Liver (tissue), 9 donors: ENCODE results near the gene TSPAN18. TPM values are rescaled to one million over a fixed set of nuclear protein-coding genes. Genes with fewer than 3 reads are reported as not detected.
A peak's percentile ranks its signal among the peaks of the same experiment; 100 is the strongest.

Source experiments
- DNase-seq: peaks from one replicate; pipeline ENCODE4 v3.0.0-alpha.2; 2017; ENCODE audit warnings: low spot score
- H3K27ac ChIP-seq, 2 donors: one replicate each; pipeline ENCODE4 v1.7.0; 2013; ENCODE audit warnings: inconsistent platforms in 2 of 2, low read length in 2 of 2, control low read depth in 1 of 2, low read depth in 1 of 2, mild to moderate bottlenecking in 1 of 2
- H3K27me3 ChIP-seq, 4 donors: one replicate each; pipeline versions ENCODE4 v1.6.1 to v1.7.0; 2013; ENCODE audit warnings: low read length in 3 of 4, inconsistent platforms in 1 of 4, mild to moderate bottlenecking in 1 of 4, moderate library complexity in 1 of 4; ENCODE audit not compliant: control insufficient read depth in 4 of 4, insufficient read depth in 4 of 4
- H3K36me3 ChIP-seq, 4 donors: one replicate each; pipeline versions ENCODE4 v1.6.1 to v1.7.0; 2013; ENCODE audit warnings: low read length in 3 of 4, mild to moderate bottlenecking in 3 of 4, low read depth in 1 of 4, moderate library complexity in 1 of 4; ENCODE audit not compliant: control insufficient read depth in 4 of 4, insufficient read depth in 3 of 4
- H3K4me1 ChIP-seq, 4 donors: one replicate each; pipeline versions ENCODE4 v1.6.1 to v1.7.0; 2013; ENCODE audit warnings: low read length in 3 of 4, mild to moderate bottlenecking in 3 of 4, moderate library complexity in 1 of 4; ENCODE audit not compliant: control insufficient read depth in 4 of 4, insufficient read depth in 4 of 4
- H3K4me3 ChIP-seq, 3 donors: one replicate each; pipeline versions ENCODE4 v1.6.1 to v1.7.0; 2013; ENCODE audit warnings: low read length in 3 of 3, control low read depth in 1 of 3, low read depth in 1 of 3, mild to moderate bottlenecking in 1 of 3
- H3K9ac ChIP-seq, 2 donors: one replicate each; pipeline ENCODE4 v1.7.0; 2013; ENCODE audit warnings: low read length in 2 of 2, mild to moderate bottlenecking in 2 of 2, moderate library complexity in 2 of 2, control low read depth in 1 of 2, low read depth in 1 of 2
- H3K9me3 ChIP-seq, 4 donors: one replicate each; pipeline versions ENCODE4 v1.6.1 to v1.7.0; 2013; ENCODE audit warnings: low read length in 3 of 4; ENCODE audit not compliant: control insufficient read depth in 4 of 4
- ATF3 ChIP-seq: IDR thresholded peaks from 2 replicates; pipeline ENCODE4 v1.6.1; 2016; ENCODE audit warnings: antibody characterized with exemption
- CTCF ChIP-seq: fragments of 150-350 bp; IDR thresholded peaks from 2 replicates; pipeline ENCODE4 v1.5.1; 2017; ENCODE audit warnings: improper control_type of control experiment, low read depth, low read length; ENCODE audit not compliant: missing input control
- EGR1 ChIP-seq, 2 donors: IDR thresholded peaks; 2 replicates each; pipeline ENCODE4 v1.6.1; 2016 to 2018; ENCODE audit warnings: antibody characterized with exemption in 2 of 2, low read depth in 2 of 2
- FOXA1 ChIP-seq: IDR thresholded peaks from 2 replicates; pipeline ENCODE4 v1.6.1; 2016; ENCODE audit warnings: antibody characterized with exemption
- FOXA2 ChIP-seq: IDR thresholded peaks from 2 replicates; pipeline ENCODE4 v1.6.1; 2016; ENCODE audit warnings: antibody characterized with exemption
- HNF4A ChIP-seq, 2 donors: conservative IDR thresholded peaks; 2 replicates each; pipeline ENCODE4 v1.6.1; 2016; ENCODE audit warnings: antibody characterized with exemption in 2 of 2, mild to moderate bottlenecking in 2 of 2
- HNF4G ChIP-seq: IDR thresholded peaks from 2 replicates; pipeline ENCODE4 v1.6.1; 2016; ENCODE audit warnings: antibody characterized with exemption
- JUND ChIP-seq, 2 donors: IDR thresholded peaks; 2 replicates each; pipeline ENCODE4 v1.6.1; 2016; ENCODE audit warnings: antibody characterized with exemption in 2 of 2
- MAX ChIP-seq: IDR thresholded peaks from 2 replicates; pipeline ENCODE4 v1.6.1; 2016; ENCODE audit warnings: antibody characterized with exemption
- NR2F2 ChIP-seq: IDR thresholded peaks from 2 replicates; pipeline ENCODE4 v1.6.1; 2016; ENCODE audit warnings: antibody characterized with exemption
- REST ChIP-seq: IDR thresholded peaks from 2 replicates; pipeline ENCODE4 v1.6.1; 2016; ENCODE audit warnings: antibody characterized with exemption, mild to moderate bottlenecking
- RXRA ChIP-seq, 2 donors: IDR thresholded peaks; 2 replicates each; pipeline ENCODE4 v1.6.1; 2017 to 2018; ENCODE audit warnings: antibody characterized with exemption in 2 of 2, mild to moderate bottlenecking in 1 of 2
- SP1 ChIP-seq: IDR thresholded peaks from 2 replicates; pipeline ENCODE4 v1.6.1; 2018; ENCODE audit warnings: antibody characterized with exemption, mild to moderate bottlenecking
- TAF1 ChIP-seq: conservative IDR thresholded peaks from 2 replicates; pipeline ENCODE4 v1.6.1; 2016; ENCODE audit warnings: antibody characterized with exemption, mild to moderate bottlenecking
- YY1 ChIP-seq: IDR thresholded peaks from 2 replicates; pipeline ENCODE4 v1.6.1; 2016; ENCODE audit warnings: antibody characterized with exemption, mild to moderate bottlenecking
- ZBTB33 ChIP-seq: IDR thresholded peaks from 2 replicates; pipeline ENCODE4 v1.6.1; 2016; ENCODE audit warnings: antibody characterized with exemption
- WGBS: extraction: QIAGEN DNeasy Blood & Tissue Kit; methylation state at CpG from one replicate; pipeline ENCODE4 v1.1.7; 2013; 5-methylcytosine and 5-hydroxymethylcytosine counted together
- polyA plus RNA-seq, 2 donors: library from polyadenylated mRNA; stranded (reverse) in 1 of 2; unstranded in 1 of 2; fragments of 200-250 nt in 1 of 2; fragments of >200 nt in 1 of 2; fragmentation: Nextera tagmentation in 1 of 2; extraction: Ambion mirVana in 1 of 2; gene quantifications; one replicate each; pipeline versions ENCODE4 v1.2.1 to v1.2.3, GENCODE V29; 2013 to 2015
- total RNA-seq, 2 donors: library from RNA; depleted of rRNA; stranded (reverse); fragments of >200 nt; gene quantifications; one replicate each; pipeline ENCODE4 v1.2.3, GENCODE V29; 2014
- donor health status: healthy.
- donor health status: healthy.
- donor health status: healthy.
- donor health status: healthy.
- donor health status: healthy.

TSPAN18 gene
- total and polyA plus RNA-seq, 4 donors, result 1.2 to 5.0 (median 2.8) TPM

- Histone ChIP-seq H3K27me3 (no peaks in the 10 kb centered on the region), H3K4me1 (peaks cover 0 to 8% (median 5%) of the 10 kb centered on the region in 4 donors), H3K9me3 (no peaks in the 10 kb centered on the region), H3K36me3 (no peaks in the 10 kb centered on the region), H3K27ac (peak overlapping the region in 1 of 2 donors; percentile 38), H3K4me3 (no peak overlapping the region), H3K9ac (no peak overlapping the region)
- DNase-seq, result no peak
- 39% methylated on average over 9 of the region's 9 CpGs for WGBS
- TF ChIP-seq RXRA (IDR thresholded peaks at IDR 0.05), result peak; percentile 15 to 27
- no peak for TF ChIP-seq EGR1 (IDR thresholded peaks at IDR 0.05; ENCODE audit: low read depth in 2 of 2)
- no peak for TF ChIP-seq YY1
- no peak for TF ChIP-seq HNF4A (conservative IDR thresholded peaks at IDR 0.05)
- TF ChIP-seq NR2F2, result peak; percentile 35
- no peak for TF ChIP-seq HNF4G
- no peak for TF ChIP-seq ATF3
- no peak for TF ChIP-seq TAF1
- no peak for TF ChIP-seq CTCF
- no peak for TF ChIP-seq REST
- no peak for TF ChIP-seq MAX
These were observed 220.4 kb downstream of the TSPAN18 start for GRCh38 chr11:44947114-44947513.

- Histone ChIP-seq H3K4me1 (peaks cover 0 to 5% (median 5%) of the 10 kb centered on the region in 4 donors), H3K9ac (no peak overlapping the region), H3K9me3 (no peaks in the 10 kb centered on the region), H3K27ac (no peak overlapping the region), H3K4me3 (no peak overlapping the region), H3K36me3 (no peaks in the 10 kb centered on the region), H3K27me3 (no peaks in the 10 kb centered on the region)
- TF ChIP-seq HNF4A (conservative IDR thresholded peaks at IDR 0.05) (no peak), JUND (IDR thresholded peaks at IDR 0.05) (no peak), SP1 (no peak), NR2F2 (no peak), FOXA1 (no peak), CTCF (no peak), ZBTB33 (no peak), ATF3 (no peak), REST (no peak), HNF4G (no peak), MAX (no peak), EGR1 (IDR thresholded peaks at IDR 0.05; ENCODE audit: low read depth in 2 of 2) (no peak), FOXA2 (no peak)
- no peak for DNase-seq
- 86% methylated on average over 3 of the region's 3 CpGs for WGBS
These were observed 221.4 kb downstream of the TSPAN18 start for GRCh38 chr11:44948155-44948554.
